A673 (cell line): ENCODE results near the gene RASA3. TPM values are rescaled to one million over a fixed set of nuclear protein-coding genes. Genes with fewer than 3 reads are reported as not detected.

Experiments used
- BruUV-seq: library from RNA; stranded (reverse); fragments of 400-500 nt; replicated peaks from 2 replicates; lab custom pipeline; 2021; lab: Mats Ljungman, UMichigan
- CTCF ChIA-PET: fragments of 300-600 bp; sonication (Branson Sonifier 250); formaldehyde crosslinking; loops from one replicate; lab custom pipeline; 2022; ENCODE audit warnings: antibody characterized with exemption; lab: Charles Lee
- POLR2A ChIA-PET: fragments of 300-600 bp; sonication (Branson Sonifier 250); formaldehyde crosslinking; loops from one replicate; lab custom pipeline; 2022; ENCODE audit warnings: antibody characterized with exemption; ENCODE audit not compliant: low non-redundant PET; lab: Charles Lee
- DNase-seq: peaks from one replicate; pipeline ENCODE4 v3.0.0-alpha.2; 2015; ENCODE audit warnings: low spot score
- H3K27ac ChIP-seq: fragments of 200-600 bp; sonication (generic); 2 replicates; pipeline ENCODE4 v1.5.1; 2016; ENCODE audit warnings: mixed run types, low read depth, mild to moderate bottlenecking, mixed read lengths, antibody characterized with exemption, low read length; ENCODE audit not compliant: poor library complexity, severe bottlenecking
- H3K27me3 ChIP-seq: fragments of 200-600 bp; sonication (generic); replicated peaks from 2 replicates; pipeline ENCODE4 v1.6.1; 2017; ENCODE audit warnings: mixed run types, low read depth, mild to moderate bottlenecking, mixed read lengths, antibody characterized with exemption, low read length; ENCODE audit not compliant: insufficient read depth, poor library complexity
- H3K36me3 ChIP-seq: fragments of 200-600 bp; sonication (generic); 2 replicates; pipeline ENCODE4 v1.6.1; 2016; ENCODE audit warnings: mixed run types, mild to moderate bottlenecking, mixed read lengths, antibody characterized with exemption, low read length; ENCODE audit not compliant: insufficient read depth, poor library complexity, severe bottlenecking
- H3K4me1 ChIP-seq: fragments of 200-600 bp; sonication (generic); 2 replicates; pipeline ENCODE4 v1.6.1; 2017; ENCODE audit warnings: mixed run types, mild to moderate bottlenecking, mixed read lengths, antibody characterized with exemption, low read length; ENCODE audit not compliant: insufficient read depth, poor library complexity, severe bottlenecking
- H3K4me3 ChIP-seq: fragments of 200-600 bp; sonication (generic); 2 replicates; pipeline ENCODE4 v1.5.1; 2016; ENCODE audit warnings: low read depth, mixed run types, mild to moderate bottlenecking, mixed read lengths, low read length; ENCODE audit not compliant: poor library complexity, severe bottlenecking
- H3K9me3 ChIP-seq: fragments of 200-600 bp; sonication (generic); 2 replicates; pipeline ENCODE4 v1.6.1; 2016; ENCODE audit warnings: mixed run types, low read depth, mild to moderate bottlenecking, mixed read lengths, antibody characterized with exemption, low read length; ENCODE audit not compliant: poor library complexity, severe bottlenecking
- CTCF ChIP-seq: fragments of 300-800, 200-600 bp; sonication (generic); conservative IDR thresholded peaks from 2 replicates; pipeline ENCODE4 v1.5.1; 2017; ENCODE audit warnings: low read depth, mild to moderate bottlenecking, antibody characterized with exemption, low read length, moderate library complexity, mixed read lengths
- EZH2 ChIP-seq: fragments of 200-600 bp; sonication (generic); IDR thresholded peaks from 2 replicates; pipeline ENCODE4 v1.6.1; 2017; ENCODE audit warnings: borderline replicate concordance, low read depth, mild to moderate bottlenecking, mixed read lengths, antibody characterized with exemption, low read length; ENCODE audit not compliant: poor library complexity, severe bottlenecking
- intact Hi-C: fragments of 100-400 bp; cut with micrococcal nuclease; formaldehyde crosslinking; loops from one replicate; pipeline ENCODE4 v1.10.0; 2022; ENCODE audit not compliant: unreplicated experiment
- total RNA-seq: library from RNA; stranded (reverse); gene quantifications from 2 replicates; pipeline ENCODE4 v1.2.3, GENCODE V29; 2021

The RASA3 gene
- total RNA-seq, 1 experiment from 2014 or later, result 22.1 TPM

GRCh38 chr13:114033541-114034315 lies 98.7 kb downstream of the RASA3 start:
- no peaks in the 10 kb centered on the region for H3K36me3 ChIP-seq
- no peaks in the 10 kb centered on the region for H3K27me3 ChIP-seq
- no peak overlapping the region for H3K4me3 ChIP-seq
- no peak for DNase-seq
- CTCF ChIA-PET, result no interaction called here
- intact Hi-C loops, result no loop called here
- no TSS peak for BruUV-seq
- H3K27ac ChIP-seq, result no peak overlapping the region
- peaks cover 10% of the 10 kb centered on the region for H3K4me1 ChIP-seq
- POLR2A ChIA-PET, result interaction anchor here (0.6 kb wide), 1 partner anchor 94 kb away, joined by 3 read pairs; no protein-coding TSS in a partner anchor
- H3K9me3 ChIP-seq, result no peaks in the 10 kb centered on the region
- TF ChIP-seq EZH2 (no peak), CTCF (no peak)

GRCh38 chr13:114032126-114032799 lies 100.2 kb downstream of the RASA3 start:
- Histone ChIP-seq H3K4me1 (no peaks in the 10 kb centered on the region), H3K36me3 (no peaks in the 10 kb centered on the region), H3K9me3 (no peaks in the 10 kb centered on the region), H3K27ac (no peak overlapping the region), H3K27me3 (no peaks in the 10 kb centered on the region), H3K4me3 (no peak overlapping the region)
- BruUV-seq, result no TSS peak
- ChIA-PET CTCF (no interaction called here), POLR2A (no interaction called here)
- intact Hi-C loops, result no loop called here
- no peak for TF ChIP-seq EZH2
- no peak for TF ChIP-seq CTCF
- no peak for DNase-seq

- Histone ChIP-seq H3K9me3 (no peaks in the 10 kb centered on the region), H3K4me3 (no peak overlapping the region), H3K27me3 (no peaks in the 10 kb centered on the region), H3K4me1 (no peaks in the 10 kb centered on the region), H3K36me3 (no peaks in the 10 kb centered on the region), H3K27ac (no peak overlapping the region)
- no peak for TF ChIP-seq EZH2
- no peak for TF ChIP-seq CTCF
- ChIA-PET CTCF (no interaction called here), POLR2A (no interaction called here)
- intact Hi-C loops, result no loop called here
- no peak for DNase-seq
- no TSS peak for BruUV-seq
These were observed 100.8 kb downstream of the RASA3 start for GRCh38 chr13:114031631-114032030.
